ENCODE measurements around the gene ZNF236. TPM values are rescaled to one million over a fixed set of nuclear protein-coding genes. Genes with fewer than 3 reads are reported as not detected.

Gene ZNF236
- total and polyA plus RNA-seq, 2 donors (not counting 3 experiments of a cell fraction or from before 2014, with no cell fraction given): 4.5 to 14.7 TPM

DNA sequence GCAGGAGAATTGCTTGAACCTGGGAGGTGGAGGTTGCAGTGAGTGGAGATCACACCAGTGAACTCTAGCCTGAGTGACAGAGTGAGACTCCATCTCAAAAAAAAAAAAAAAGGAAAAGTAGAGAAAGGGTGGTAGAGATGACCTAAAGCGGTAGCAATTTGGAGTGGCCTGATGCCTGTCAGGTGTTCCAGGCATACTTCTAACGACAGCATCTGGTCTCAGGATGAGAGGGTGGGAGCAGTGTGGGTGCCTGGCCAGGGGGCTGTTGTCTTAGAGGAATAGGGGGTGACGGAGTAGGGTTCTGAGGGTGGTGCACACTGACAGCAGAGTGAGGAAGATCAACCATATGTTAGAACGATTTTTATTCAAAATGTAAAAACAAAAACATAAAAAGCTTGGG, 21.8 kb downstream of the ZNF236 start:
- ChIA-PET POLR2A (no interaction called here), CTCF (no interaction called here)
- Histone ChIP-seq H3K79me2 (ENCODE audit: control insufficient read depth, insufficient read depth, low read length) (peaks cover 31% of the 10 kb centered on the region), H2AFZ (ENCODE audit: low read depth, low read length) (no peak overlapping the region), H3K27ac (ENCODE audit: insufficient read depth, low read depth, low read length) (no peak overlapping the region), H3K9ac (replicated peaks; ENCODE audit: extremely low read depth, insufficient read depth, low read length) (no peak overlapping the region), H3K4me3 (replicated peaks in 1 of 3; ENCODE audit: insufficient read depth in 1 of 3, low read depth in 1 of 3, low read length in 3 of 3) (no peak overlapping the region), H3K4me1 (ENCODE audit: control insufficient read depth, extremely low read depth, insufficient read depth, low read length) (no peaks in the 10 kb centered on the region), H4K20me1 (replicated peaks; ENCODE audit: control insufficient read depth, extremely low read depth, insufficient read depth, low read length) (no peaks in the 10 kb centered on the region), H3K27me3 (ENCODE audit: control insufficient read depth in 2 of 2, insufficient read depth in 2 of 2, low read length in 2 of 2) (no peaks in the 10 kb centered on the region), H3K9me1 (replicated peaks; ENCODE audit: control insufficient read depth, extremely low read depth, insufficient read depth, low read length) (no peaks in the 10 kb centered on the region), H3K36me3 (ENCODE audit: control insufficient read depth in 2 of 2, extremely low read depth in 1 of 2, insufficient read depth in 2 of 2, low read length in 2 of 2) (no peaks in the 10 kb centered on the region), H3K9me3 (replicated peaks; ENCODE audit: control insufficient read depth, insufficient read depth, low read length) (no peaks in the 10 kb centered on the region), H3K4me2 (ENCODE audit: insufficient read depth, low read length) (no peak overlapping the region)
- no TSS peak for BruUV-seq (replicated peaks)
- DNase-seq (ENCODE audit: low read depth, low spot score) (no peak), FAIRE-seq (no peak)
- intact Hi-C loops (cut with micrococcal nuclease) (no loop called here), dilution Hi-C loops (cut with MboI; ENCODE audit: extremely low pct_ligation_motif_present, low sequenced_read_pairs) (no loop called here)
- TF ChIP-seq, protein P1, sequence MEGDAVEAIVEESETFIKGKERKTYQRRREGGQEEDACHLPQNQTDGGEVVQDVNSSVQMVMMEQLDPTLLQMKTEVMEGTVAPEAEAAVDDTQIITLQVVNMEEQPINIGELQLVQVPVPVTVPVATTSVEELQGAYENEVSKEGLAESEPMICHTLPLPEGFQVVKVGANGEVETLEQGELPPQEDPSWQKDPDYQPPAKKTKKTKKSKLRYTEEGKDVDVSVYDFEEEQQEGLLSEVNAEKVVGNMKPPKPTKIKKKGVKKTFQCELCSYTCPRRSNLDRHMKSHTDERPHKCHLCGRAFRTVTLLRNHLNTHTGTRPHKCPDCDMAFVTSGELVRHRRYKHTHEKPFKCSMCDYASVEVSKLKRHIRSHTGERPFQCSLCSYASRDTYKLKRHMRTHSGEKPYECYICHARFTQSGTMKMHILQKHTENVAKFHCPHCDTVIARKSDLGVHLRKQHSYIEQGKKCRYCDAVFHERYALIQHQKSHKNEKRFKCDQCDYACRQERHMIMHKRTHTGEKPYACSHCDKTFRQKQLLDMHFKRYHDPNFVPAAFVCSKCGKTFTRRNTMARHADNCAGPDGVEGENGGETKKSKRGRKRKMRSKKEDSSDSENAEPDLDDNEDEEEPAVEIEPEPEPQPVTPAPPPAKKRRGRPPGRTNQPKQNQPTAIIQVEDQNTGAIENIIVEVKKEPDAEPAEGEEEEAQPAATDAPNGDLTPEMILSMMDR (IDR thresholded peaks at IDR 0.05; ENCODE audit: extremely low read depth in 1 of 2, insufficient read depth in 1 of 2, low read depth in 1 of 2, low read length in 2 of 2): no peak
- TF ChIP-seq GATA2 (IDR thresholded peaks at IDR 0.05; ENCODE audit: insufficient read depth, insufficient read length, low read depth, low read length) (no peak), EZH2 (IDR thresholded peaks at IDR 0.05; ENCODE audit: borderline replicate concordance, low read depth, low read length, severe bottlenecking) (no peak), POLR2A (IDR thresholded peaks at IDR 0.05; ENCODE audit: low read depth, low read length) (no peak)

DNA sequence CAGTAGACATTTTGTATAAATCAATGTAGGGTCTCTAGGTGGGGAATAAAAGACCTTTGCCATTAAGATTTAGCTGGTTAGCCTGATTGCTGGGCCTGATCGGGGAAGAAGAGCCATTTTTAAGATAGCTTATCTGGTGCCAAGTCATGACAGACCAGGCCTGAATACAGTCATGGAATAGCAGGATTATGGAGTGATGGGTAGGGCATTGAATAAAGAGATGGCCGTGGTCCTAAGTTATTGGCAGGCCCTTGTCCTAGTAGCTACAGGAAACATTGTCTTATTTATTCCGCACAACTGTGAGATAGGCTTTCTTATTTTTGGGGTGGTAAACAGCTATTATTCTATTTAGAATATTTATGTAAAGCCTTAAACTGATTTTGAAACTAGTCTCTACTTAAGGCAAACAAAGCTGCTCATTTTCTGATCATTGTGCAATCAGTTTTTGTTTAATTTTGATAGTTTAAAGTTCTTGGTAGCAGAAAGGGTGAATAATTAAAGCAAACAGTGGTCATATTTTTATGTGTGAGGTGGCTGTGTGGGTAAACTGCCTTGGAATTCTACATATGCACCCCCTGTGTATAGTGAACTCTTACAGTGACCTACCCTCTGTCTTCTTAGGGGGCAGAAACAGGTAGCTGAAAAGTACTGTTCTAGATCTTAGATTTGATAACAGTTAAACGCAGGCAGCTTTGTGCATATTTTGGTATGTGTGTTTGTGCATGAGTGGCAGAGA, 22.6 kb downstream of the ZNF236 start:
- no peaks in the 10 kb centered on the region for H3K9me1 ChIP-seq (replicated peaks; ENCODE audit: control insufficient read depth, extremely low read depth, insufficient read depth, low read length)
- TF ChIP-seq, protein P2, sequence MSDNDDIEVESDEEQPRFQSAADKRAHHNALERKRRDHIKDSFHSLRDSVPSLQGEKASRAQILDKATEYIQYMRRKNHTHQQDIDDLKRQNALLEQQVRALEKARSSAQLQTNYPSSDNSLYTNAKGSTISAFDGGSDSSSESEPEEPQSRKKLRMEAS (IDR thresholded peaks at IDR 0.05; ENCODE audit: insufficient read depth, insufficient read length): no peak
- no peak for TF ChIP-seq GATA2 (IDR thresholded peaks at IDR 0.05; ENCODE audit: insufficient read depth, insufficient read length, low read depth, low read length)
- no peak for TF ChIP-seq MYC (IDR thresholded peaks at IDR 0.05; ENCODE audit: low read depth, low read length)
- TF ChIP-seq JUN (IDR thresholded peaks at IDR 0.05; ENCODE audit: borderline replicate concordance, insufficient read depth, insufficient read length, low read depth): no peak
- TF ChIP-seq POLR2A (IDR thresholded peaks at IDR 0.05; ENCODE audit: low read depth, low read length): no peak
- TF ChIP-seq, protein P1 (IDR thresholded peaks at IDR 0.05; ENCODE audit: extremely low read depth in 1 of 2, insufficient read depth in 1 of 2, low read depth in 1 of 2, low read length in 2 of 2): no peak
- TF ChIP-seq POLR2AphosphoS5 (IDR thresholded peaks at IDR 0.05; ENCODE audit: insufficient read depth, low read depth, low read length): no peak
- TF ChIP-seq EZH2 (IDR thresholded peaks at IDR 0.05; ENCODE audit: borderline replicate concordance, low read depth, low read length, severe bottlenecking): no peak
- no peak for TF ChIP-seq FOS (IDR thresholded peaks at IDR 0.05; ENCODE audit: borderline replicate concordance, insufficient read depth, low read length)
- ChIA-PET POLR2A (no interaction called here), CTCF (interaction anchor here (1.1 kb wide), 1 partner anchor 41 kb away, joined by 3 read pairs; no protein-coding TSS in a partner anchor)
- no peak for FAIRE-seq
- DNase-seq (ENCODE audit: low read depth, low spot score): no peak
- H2AFZ ChIP-seq (ENCODE audit: low read depth, low read length): no peak overlapping the region
- dilution Hi-C loops (cut with MboI; ENCODE audit: extremely low pct_ligation_motif_present, low sequenced_read_pairs): no loop called here
- H3K27me3 ChIP-seq (ENCODE audit: control insufficient read depth in 2 of 2, insufficient read depth in 2 of 2, low read length in 2 of 2): no peaks in the 10 kb centered on the region
- intact Hi-C loops (cut with micrococcal nuclease): no loop called here
- peaks cover 27% of the 10 kb centered on the region for H3K79me2 ChIP-seq (ENCODE audit: control insufficient read depth, insufficient read depth, low read length)
- H4K20me1 ChIP-seq (replicated peaks; ENCODE audit: control insufficient read depth, extremely low read depth, insufficient read depth, low read length): no peaks in the 10 kb centered on the region
- no peak overlapping the region for H3K9ac ChIP-seq (replicated peaks; ENCODE audit: extremely low read depth, insufficient read depth, low read length)
- no peaks in the 10 kb centered on the region for H3K36me3 ChIP-seq (ENCODE audit: control insufficient read depth in 2 of 2, extremely low read depth in 1 of 2, insufficient read depth in 2 of 2, low read length in 2 of 2)
- H3K4me3 ChIP-seq (replicated peaks in 1 of 3; ENCODE audit: insufficient read depth in 1 of 3, low read depth in 1 of 3, low read length in 3 of 3): no peak overlapping the region
- no peak overlapping the region for H3K4me2 ChIP-seq (ENCODE audit: insufficient read depth, low read length)
- no peak overlapping the region for H3K27ac ChIP-seq (ENCODE audit: insufficient read depth, low read depth, low read length)
- no peaks in the 10 kb centered on the region for H3K9me3 ChIP-seq (replicated peaks; ENCODE audit: control insufficient read depth, insufficient read depth, low read length)
- no TSS peak for BruUV-seq (replicated peaks)
- H3K4me1 ChIP-seq (ENCODE audit: control insufficient read depth, extremely low read depth, insufficient read depth, low read length): no peaks in the 10 kb centered on the region

Data from endothelial cell of umbilical vein (primary cell).